SU-DHL-6 (cell line): ENCODE measurements around the gene TRPV5.

ENCODE experiments used
- H2AFZ ChIP-seq: fragments of 200-600 bp; sonication (generic); 2 replicates; pipeline ENCODE4 v1.6.1; 2014; ENCODE audit warnings: low read depth, mild to moderate bottlenecking, moderate library complexity, mixed read lengths, antibody characterized with exemption, low read length; ENCODE audit not compliant: severe bottlenecking
- H3F3A ChIP-seq: fragments of 200-600 bp; shearing (Covaris generic); 2 replicates; pipeline ENCODE4 v1.6.0; 2016; ENCODE audit warnings: antibody characterized with exemption, mild to moderate bottlenecking; ENCODE audit not compliant: insufficient read depth
- H3K27ac ChIP-seq: fragments of 200-600 bp; sonication (generic); 2 replicates; pipeline ENCODE4 v1.5.1; 2016; ENCODE audit warnings: low read depth, mild to moderate bottlenecking, low read length, moderate library complexity, mixed read lengths
- H3K27me3 ChIP-seq: fragments of 200-600 bp; sonication (generic), shearing (Covaris generic); 2 replicates; pipeline ENCODE4 v1.6.0; 2014; ENCODE audit warnings: mild to moderate bottlenecking, low read length
- H3K36me3 ChIP-seq: fragments of 200-600 bp; sonication (generic); 2 replicates; pipeline ENCODE4 v1.6.1; 2014; ENCODE audit warnings: mild to moderate bottlenecking, low read length, mixed read lengths
- H3K4me2 ChIP-seq: fragments of 300-600, 200-600 bp; shearing (Covaris generic), sonication (generic); 2 replicates; pipeline ENCODE4 v1.6.0; 2014; ENCODE audit warnings: low read length, low read depth, mild to moderate bottlenecking; ENCODE audit not compliant: poor library complexity, severe bottlenecking
- H3K4me3 ChIP-seq: fragments of 200-600 bp; sonication (generic); 2 replicates; pipeline ENCODE4 v1.5.1; 2014; ENCODE audit warnings: antibody characterized with exemption, low read length, mild to moderate bottlenecking, mixed read lengths; ENCODE audit not compliant: insufficient read depth, poor library complexity, severe bottlenecking
- H3K79me2 ChIP-seq: fragments of 200-600 bp; sonication (generic); 2 replicates; pipeline ENCODE4 v1.6.1; 2014; ENCODE audit warnings: mild to moderate bottlenecking, low read length, moderate library complexity; ENCODE audit not compliant: insufficient read depth
- H3K9ac ChIP-seq: fragments of 200-600 bp; sonication (generic); 2 replicates; pipeline ENCODE4 v1.7.0; 2014; ENCODE audit warnings: mild to moderate bottlenecking, low read length
- H3K9me2 ChIP-seq: fragments of 200-600 bp; sonication (generic); replicated peaks from 2 replicates; pipeline ENCODE4 v1.6.1; 2014; ENCODE audit warnings: low read length; ENCODE audit not compliant: insufficient read depth
- H3K9me3 ChIP-seq: fragments of 200-600 bp; sonication (generic); 2 replicates; pipeline ENCODE4 v1.6.1; 2014; ENCODE audit warnings: low read length, mixed read lengths; ENCODE audit not compliant: insufficient read depth
- H4K20me1 ChIP-seq: fragments of 200-600 bp; sonication (generic); 2 replicates; pipeline ENCODE4 v1.6.1; 2014; ENCODE audit warnings: low read depth, mild to moderate bottlenecking, antibody characterized with exemption, low read length, moderate library complexity, mixed read lengths
- CTCF ChIP-seq: fragments of 200-600 bp; sonication (generic); IDR thresholded peaks from one replicate; pipeline ENCODE4 v1.5.1; 2017; ENCODE audit warnings: antibody characterized with exemption, mild to moderate bottlenecking, low read length, moderate library complexity; ENCODE audit not compliant: insufficient read depth, poor library complexity, severe bottlenecking
- EZH2phosphoT487 ChIP-seq: fragments of 200-600 bp; sonication (generic), shearing (Covaris generic); conservative IDR thresholded peaks from 2 replicates; pipeline ENCODE4 v1.6.1; 2018; ENCODE audit warnings: mild to moderate bottlenecking, antibody characterized with exemption, low read length, moderate library complexity, mixed read lengths

The TRPV5 gene

GRCh38 chr7:142868986-142869415, 64.5 kb downstream of the TRPV5 start:
- H3K9ac ChIP-seq = no peak overlapping the region
- H3F3A ChIP-seq = no peaks in the 10 kb centered on the region
- no peaks in the 10 kb centered on the region for H4K20me1 ChIP-seq
- H3K27me3 ChIP-seq = no peaks in the 10 kb centered on the region
- no peak overlapping the region for H3K27ac ChIP-seq
- no peak overlapping the region for H2AFZ ChIP-seq
- H3K9me3 ChIP-seq = no peaks in the 10 kb centered on the region
- TF ChIP-seq EZH2phosphoT487 (no peak), CTCF (no peak)
- no peaks in the 10 kb centered on the region for H3K36me3 ChIP-seq
- H3K4me2 ChIP-seq = no peak overlapping the region
- H3K9me2 ChIP-seq = no peaks in the 10 kb centered on the region
- no peak overlapping the region for H3K4me3 ChIP-seq
- no peaks in the 10 kb centered on the region for H3K79me2 ChIP-seq

GRCh38 chr7:142868188-142868985, 65.2 kb downstream of the TRPV5 start:
- Histone ChIP-seq H3K9ac (no peak overlapping the region), H3K36me3 (no peaks in the 10 kb centered on the region), H2AFZ (no peak overlapping the region), H3K4me3 (no peak overlapping the region), H3K9me3 (no peaks in the 10 kb centered on the region), H4K20me1 (no peaks in the 10 kb centered on the region), H3K27me3 (no peaks in the 10 kb centered on the region), H3K27ac (no peak overlapping the region), H3F3A (no peaks in the 10 kb centered on the region), H3K9me2 (no peaks in the 10 kb centered on the region), H3K4me2 (no peak overlapping the region), H3K79me2 (no peaks in the 10 kb centered on the region)
- TF ChIP-seq EZH2phosphoT487 (no peak), CTCF (no peak)

- Histone ChIP-seq H3K9me2 (no peaks in the 10 kb centered on the region), H3F3A (no peaks in the 10 kb centered on the region), H3K27ac (no peak overlapping the region), H3K9me3 (no peaks in the 10 kb centered on the region), H3K9ac (no peak overlapping the region), H3K27me3 (no peaks in the 10 kb centered on the region), H3K4me2 (no peak overlapping the region), H3K4me3 (no peak overlapping the region), H4K20me1 (no peaks in the 10 kb centered on the region), H3K36me3 (no peaks in the 10 kb centered on the region), H3K79me2 (no peaks in the 10 kb centered on the region), H2AFZ (no peak overlapping the region)
- TF ChIP-seq CTCF (no peak), EZH2phosphoT487 (no peak)
Measured at GRCh38 chr7:142867398-142868187, 66.0 kb downstream of the TRPV5 start.
